ENCODE data around the gene BRD7. TPM values are rescaled to one million over a fixed set of nuclear protein-coding genes. Genes with fewer than 3 reads are reported as not detected.
A peak's percentile ranks its signal among the peaks of the same experiment; 100 is the strongest.

The BRD7 gene
- polyA plus RNA-seq (2012; ENCODE audit: insufficient read depth, insufficient read length): 130 TPM

DNA sequence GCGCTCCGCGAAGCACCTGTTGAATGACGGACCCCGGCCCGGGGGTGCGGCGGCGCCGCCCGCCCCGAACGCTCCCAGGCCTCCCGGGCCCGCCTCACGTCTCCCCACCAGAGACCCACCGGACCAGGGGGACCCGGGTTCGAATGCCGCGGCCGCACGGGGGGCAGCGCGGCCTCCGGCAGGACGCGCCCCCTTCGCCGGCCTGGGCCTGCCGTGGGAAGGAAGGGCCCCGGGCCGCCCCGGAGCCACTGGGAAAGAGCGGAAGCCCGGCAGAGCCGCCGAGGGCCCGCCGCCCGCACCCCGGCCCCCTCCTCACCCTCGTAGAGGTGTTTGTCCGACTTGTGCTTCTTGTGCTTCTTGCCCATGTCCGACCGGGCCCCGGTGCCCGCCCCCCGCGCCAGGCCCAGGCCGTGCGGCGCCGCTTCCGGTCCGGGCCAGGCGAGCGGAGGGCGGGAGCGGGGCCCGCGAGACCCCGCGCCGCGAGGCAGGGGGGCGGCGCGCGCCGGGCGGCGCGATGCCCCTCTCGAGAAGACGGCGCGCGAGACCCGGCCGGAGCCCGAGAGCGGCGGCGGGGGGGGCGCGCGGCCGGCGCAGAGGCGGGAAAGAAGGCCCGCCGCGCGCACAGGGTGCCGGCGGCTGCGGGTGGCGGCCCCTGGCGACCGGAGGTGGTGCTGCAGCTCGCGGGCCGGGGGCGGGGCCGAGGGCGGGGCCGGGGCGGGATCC, at the start of gene BRD7:
TSS of gene BRD7 (minus strand) at position 579 of the 723 bp plus-strand sequence. CDS start at position 365, 214 bp downstream.
- H3K4me3 ChIP-seq (ENCODE audit: low read length): peak within 1 kb of the TSS; percentile 70
- peak; percentile 30 for DNase-seq (ENCODE audit: low read depth, low spot score)

DNA sequence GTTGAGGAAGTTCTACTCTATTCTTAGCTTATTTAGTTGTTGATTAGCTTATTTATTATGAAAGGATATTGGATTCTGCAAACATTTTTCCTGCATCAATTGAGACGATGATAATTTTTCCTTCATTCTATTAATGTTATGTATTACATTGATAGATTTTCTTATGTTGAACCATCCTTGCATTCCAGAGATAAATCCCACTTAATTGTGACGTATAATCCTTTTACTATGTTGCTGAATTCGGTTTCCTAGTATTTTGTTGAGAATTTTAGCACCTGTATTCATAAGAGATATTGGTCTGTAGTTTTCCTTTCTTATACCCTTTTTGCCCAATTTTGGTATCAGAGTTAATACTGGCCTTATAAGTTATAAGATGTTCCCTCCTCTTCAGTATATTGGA, 47.6 kb upstream of the BRD7 start:
- H3K4me3 ChIP-seq (ENCODE audit: low read length): no peak overlapping the region
- DNase-seq (ENCODE audit: low read depth, low spot score): no peak

- no peak overlapping the region for H3K4me3 ChIP-seq (ENCODE audit: low read length)
- DNase-seq (ENCODE audit: low read depth, low spot score): no peak
Measured at GRCh38 chr16:50414152-50414551, 45.4 kb upstream of the BRD7 start.

DNA sequence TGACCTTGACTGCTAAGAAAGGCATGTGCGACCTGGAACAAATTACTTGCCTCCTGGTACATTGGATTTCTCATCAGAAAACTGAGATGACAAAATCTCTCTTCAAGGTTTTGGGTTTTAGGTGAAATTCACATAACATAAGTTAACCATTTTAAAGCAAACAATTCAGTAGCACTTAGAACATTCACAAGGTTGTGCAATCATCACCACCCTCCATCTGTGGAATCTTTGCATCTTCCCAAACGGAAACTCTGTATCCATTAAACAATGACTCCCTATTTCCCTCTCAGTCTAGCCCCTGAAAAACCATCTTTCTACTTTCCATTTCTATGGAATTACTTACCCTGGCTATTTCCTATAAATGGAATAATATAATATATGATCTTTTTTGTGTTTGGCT, 42.2 kb upstream of the BRD7 start:
- DNase-seq (ENCODE audit: low read depth, low spot score): no peak

GRCh38 chr16:50408001-50408561, 39.3 kb upstream of the BRD7 start:
- no peak for DNase-seq (ENCODE audit: low read depth, low spot score)

More for the DNA sequence above, 42.2 kb upstream of the BRD7 start:
- no peak overlapping the region for H3K4me3 ChIP-seq (ENCODE audit: low read length)

DNA sequence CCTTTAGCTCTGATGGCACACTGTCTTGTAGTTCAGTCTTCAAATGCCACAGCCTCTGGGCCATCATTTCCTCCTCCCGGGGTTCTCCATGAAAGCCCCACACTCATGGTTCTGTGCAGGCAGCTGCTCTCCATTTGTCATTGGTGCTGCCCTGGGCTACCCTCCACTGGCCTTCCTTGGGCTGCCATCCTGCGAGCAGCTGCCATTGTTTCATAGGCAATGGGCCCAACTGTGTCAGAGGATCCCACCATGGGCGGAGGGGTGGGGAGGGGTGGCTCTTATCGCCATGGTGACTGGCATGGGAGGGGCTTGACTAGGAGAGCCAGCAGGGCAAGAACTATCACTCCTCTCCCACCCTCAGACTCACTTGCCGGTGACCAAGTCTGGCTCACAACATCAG, 38.6 kb upstream of the BRD7 start:
- no peak for DNase-seq (ENCODE audit: low read depth, low spot score)
- no peak overlapping the region for H3K4me3 ChIP-seq (ENCODE audit: low read length)

More at GRCh38 chr16:50408001-50408561, 39.3 kb upstream of the BRD7 start:
- H3K4me3 ChIP-seq (ENCODE audit: low read length): no peak overlapping the region

DNA sequence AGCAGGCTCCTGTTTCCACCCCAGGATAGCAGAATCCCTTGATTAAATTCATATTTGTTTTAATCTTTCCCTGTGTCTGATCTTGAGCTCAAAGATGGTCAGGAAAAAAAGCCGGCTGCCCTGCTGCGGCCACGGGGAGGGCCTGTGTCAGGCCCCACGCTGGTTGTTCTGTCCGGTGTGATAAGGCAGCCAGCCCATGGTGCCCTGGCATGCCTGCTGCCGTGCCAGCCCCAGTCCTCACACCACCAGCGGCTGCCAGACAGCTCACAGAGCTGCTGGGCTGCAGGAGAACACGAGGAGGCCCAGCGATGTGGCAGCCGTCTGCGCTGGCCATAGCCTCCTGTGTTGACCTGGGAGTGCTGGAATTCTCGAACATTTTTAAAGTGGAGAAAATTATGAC, 34.7 kb upstream of the BRD7 start:
- DNase-seq (ENCODE audit: low read depth, low spot score): no peak
- no peak overlapping the region for H3K4me3 ChIP-seq (ENCODE audit: low read length)

DNA sequence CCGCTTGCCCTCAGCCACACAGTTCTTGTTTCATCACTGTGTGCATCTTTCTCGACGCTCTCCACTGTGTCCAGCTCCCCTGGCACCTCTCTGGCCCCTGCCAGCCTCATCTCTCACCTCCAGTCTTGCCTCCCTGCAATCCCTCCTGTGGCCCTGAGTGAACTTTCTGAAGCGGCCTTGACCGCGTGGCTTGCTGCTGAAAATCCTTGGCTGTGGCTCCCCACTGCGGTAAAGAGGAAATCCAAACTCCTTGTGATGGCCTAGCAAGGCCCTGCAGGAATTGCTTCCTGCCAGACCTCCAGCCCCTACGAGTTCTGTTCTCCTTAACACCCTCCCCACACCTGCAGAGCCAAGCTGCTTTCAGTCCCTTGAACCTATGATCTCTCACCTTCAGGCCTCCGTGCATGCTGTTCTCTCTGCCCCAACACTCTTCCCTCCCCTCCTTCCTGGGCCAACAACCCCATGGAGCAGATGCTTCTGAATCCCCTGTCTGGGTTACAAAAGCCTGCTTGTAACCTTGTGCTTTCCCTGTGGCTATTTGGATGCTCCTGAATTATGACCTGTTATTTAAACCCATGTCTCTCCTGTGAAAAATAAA, 33.6 kb upstream of the BRD7 start:
- no peak for DNase-seq (ENCODE audit: low read depth, low spot score)
- no peak overlapping the region for H3K4me3 ChIP-seq (ENCODE audit: low read length)

DNA sequence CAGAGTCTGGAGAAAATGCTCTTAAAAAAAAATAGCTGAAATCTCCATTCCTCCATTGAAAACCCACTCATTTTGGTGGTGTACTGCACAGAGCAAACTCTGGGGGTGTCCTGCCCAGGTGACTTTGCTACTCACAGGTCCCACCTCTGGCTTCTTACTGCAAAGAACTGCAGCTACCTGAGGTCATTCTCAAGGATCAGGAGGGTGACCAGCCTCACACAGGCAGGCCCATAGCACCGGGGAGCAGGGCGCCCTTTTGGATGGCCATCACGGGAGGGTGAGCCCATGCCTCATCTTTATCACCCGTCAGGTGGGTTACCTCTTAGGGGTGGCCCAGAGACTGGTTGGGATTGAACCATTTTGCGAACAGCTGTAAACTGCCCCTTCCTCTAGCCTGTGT, 32.6 kb upstream of the BRD7 start:
- DNase-seq (ENCODE audit: low read depth, low spot score): no peak
- no peak overlapping the region for H3K4me3 ChIP-seq (ENCODE audit: low read length)

GRCh38 chr16:50400967-50401348, 32.2 kb upstream of the BRD7 start:
- H3K4me3 ChIP-seq (ENCODE audit: low read length): no peak overlapping the region
- no peak for DNase-seq (ENCODE audit: low read depth, low spot score)

- DNase-seq (ENCODE audit: low read depth, low spot score): no peak
- no peak overlapping the region for H3K4me3 ChIP-seq (ENCODE audit: low read length)
Measured at GRCh38 chr16:50400312-50400966, 31.7 kb upstream of the BRD7 start.

- no peak overlapping the region for H3K4me3 ChIP-seq (ENCODE audit: low read length)
- DNase-seq (ENCODE audit: low read depth, low spot score): no peak
Measured at GRCh38 chr16:50399411-50399810, 30.6 kb upstream of the BRD7 start.

GRCh38 chr16:50398336-50398735, 29.5 kb upstream of the BRD7 start:
- DNase-seq (ENCODE audit: low read depth, low spot score): no peak
- no peak overlapping the region for H3K4me3 ChIP-seq (ENCODE audit: low read length)

GRCh38 chr16:50396761-50397535, 28.2 kb upstream of the BRD7 start:
- no peak for DNase-seq (ENCODE audit: low read depth, low spot score)
- no peak overlapping the region for H3K4me3 ChIP-seq (ENCODE audit: low read length)

GRCh38 chr16:50395763-50396710, 27.2 kb upstream of the BRD7 start:
- no peak overlapping the region for H3K4me3 ChIP-seq (ENCODE audit: low read length)
- DNase-seq (ENCODE audit: low read depth, low spot score): no peak

DNA sequence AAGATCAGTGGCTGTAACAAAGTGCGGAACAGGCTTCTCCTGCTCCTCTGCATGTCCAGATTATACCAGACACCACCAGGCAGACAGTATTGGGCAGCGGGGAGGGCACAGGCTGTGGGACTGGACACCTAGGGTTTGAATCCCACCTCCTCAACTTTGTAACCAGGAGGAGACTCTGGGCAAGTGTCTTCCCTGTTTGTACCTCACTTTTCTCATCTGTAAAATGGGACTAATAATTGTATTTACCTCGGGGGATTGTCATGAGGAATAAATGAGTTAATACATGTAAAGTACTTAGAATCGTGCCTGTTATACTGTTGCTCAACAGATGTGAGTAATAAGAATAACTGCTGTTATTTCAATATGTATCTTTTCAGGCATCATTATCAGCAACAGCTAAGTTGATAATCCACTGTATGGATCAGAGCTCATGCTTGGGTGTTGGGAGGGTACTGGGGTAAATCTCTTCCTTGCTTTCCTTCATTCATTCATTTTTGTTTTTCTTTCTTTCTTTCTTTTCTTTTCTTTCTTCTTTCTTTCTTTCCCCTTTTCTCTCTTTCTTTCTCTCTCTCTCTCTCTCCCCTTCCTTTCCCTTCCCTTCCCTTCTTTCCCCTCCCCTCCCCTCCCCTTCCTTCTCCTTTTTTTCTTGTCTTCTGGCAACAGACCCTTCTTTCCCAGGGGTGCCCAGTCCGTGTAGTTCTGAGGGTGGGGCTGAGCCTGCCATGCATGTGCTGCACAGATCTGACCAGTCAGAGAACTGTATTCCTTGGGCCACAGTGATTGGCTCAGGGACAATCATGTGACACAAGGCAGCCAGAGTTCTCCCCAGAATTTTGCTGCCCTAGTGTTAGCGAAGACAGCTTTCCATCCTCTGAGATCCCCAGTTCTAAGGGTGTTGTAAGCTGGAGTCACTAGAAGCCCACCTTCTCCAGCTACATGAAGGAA, 25.3 kb upstream of the BRD7 start:
- no peak for DNase-seq (ENCODE audit: low read depth, low spot score)
- H3K4me3 ChIP-seq (ENCODE audit: low read length): no peak overlapping the region

GRCh38 chr16:50393416-50393815, 24.6 kb upstream of the BRD7 start:
- DNase-seq (ENCODE audit: low read depth, low spot score): no peak
- H3K4me3 ChIP-seq (ENCODE audit: low read length): no peak overlapping the region

Measured in Jurkat, Clone E6-1 (cell line).